HL-60 (cell line): ENCODE measurements around the gene MAGI2.

ENCODE experiments used
- POLR2AphosphoS5 ChIP-seq: IDR thresholded peaks from 2 replicates; pipeline ENCODE4 v1.6.1; 2012; ENCODE audit warnings: low read depth
- TF ChIP-seq, protein P1 (sequence below): IDR thresholded peaks from one replicate; pipeline ENCODE4 v1.5.1; 2011; ENCODE audit warnings: low read length, control low read depth, inconsistent platforms; ENCODE audit not compliant: insufficient read depth

DNA sequence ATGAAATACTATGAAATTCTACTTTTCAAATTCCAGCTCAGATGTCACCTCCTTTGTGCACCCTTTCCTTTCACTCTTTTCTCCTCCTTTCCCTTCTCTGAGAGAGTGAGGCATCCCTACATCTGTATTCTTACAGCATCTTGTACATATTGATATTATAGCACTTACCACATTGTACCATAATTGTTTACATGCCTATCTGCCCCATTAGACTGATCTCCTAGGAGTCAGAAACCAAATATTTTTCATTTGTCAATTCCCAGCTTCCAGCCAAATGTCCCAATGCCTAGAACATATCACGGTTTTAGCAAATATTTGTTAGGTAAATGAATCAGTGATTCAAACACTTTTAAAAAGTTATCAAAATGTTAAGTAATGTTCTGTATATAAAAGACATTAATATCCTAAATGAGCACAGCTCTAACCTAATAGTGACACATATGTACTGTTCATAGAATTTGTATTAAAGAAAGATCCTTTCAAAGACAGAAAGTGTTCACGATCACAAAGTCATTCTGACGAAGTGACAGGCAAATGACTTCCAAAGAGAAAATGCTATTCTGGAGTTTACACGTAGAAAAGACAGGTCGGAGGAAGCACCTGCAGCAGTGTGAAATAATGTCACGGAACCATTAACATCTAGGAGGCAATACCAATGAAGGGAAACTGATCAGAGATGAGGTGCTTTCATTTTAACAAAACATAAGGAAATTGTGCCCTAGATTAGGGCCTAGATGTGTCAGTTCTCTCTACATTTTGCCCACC is 774.2 kb downstream of the MAGI2 start:
- TF ChIP-seq, protein P1, sequence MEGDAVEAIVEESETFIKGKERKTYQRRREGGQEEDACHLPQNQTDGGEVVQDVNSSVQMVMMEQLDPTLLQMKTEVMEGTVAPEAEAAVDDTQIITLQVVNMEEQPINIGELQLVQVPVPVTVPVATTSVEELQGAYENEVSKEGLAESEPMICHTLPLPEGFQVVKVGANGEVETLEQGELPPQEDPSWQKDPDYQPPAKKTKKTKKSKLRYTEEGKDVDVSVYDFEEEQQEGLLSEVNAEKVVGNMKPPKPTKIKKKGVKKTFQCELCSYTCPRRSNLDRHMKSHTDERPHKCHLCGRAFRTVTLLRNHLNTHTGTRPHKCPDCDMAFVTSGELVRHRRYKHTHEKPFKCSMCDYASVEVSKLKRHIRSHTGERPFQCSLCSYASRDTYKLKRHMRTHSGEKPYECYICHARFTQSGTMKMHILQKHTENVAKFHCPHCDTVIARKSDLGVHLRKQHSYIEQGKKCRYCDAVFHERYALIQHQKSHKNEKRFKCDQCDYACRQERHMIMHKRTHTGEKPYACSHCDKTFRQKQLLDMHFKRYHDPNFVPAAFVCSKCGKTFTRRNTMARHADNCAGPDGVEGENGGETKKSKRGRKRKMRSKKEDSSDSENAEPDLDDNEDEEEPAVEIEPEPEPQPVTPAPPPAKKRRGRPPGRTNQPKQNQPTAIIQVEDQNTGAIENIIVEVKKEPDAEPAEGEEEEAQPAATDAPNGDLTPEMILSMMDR, result no peak
- no peak for TF ChIP-seq POLR2AphosphoS5
